Loucy (cell line): ENCODE data around the gene CDC40.
A peak's percentile ranks its signal among the peaks of the same experiment; 100 is the strongest.
"Not testable (repeated sequence)": the region's sequence is repeated elsewhere in the genome, so short reads cannot be mapped to it uniquely, and the experiment has no call there.

ENCODE experiments used
- H2AFZ ChIP-seq: fragments of 200-600 bp; sonication (generic); 2 replicates; pipeline ENCODE4 v1.6.0; 2016; ENCODE audit warnings: antibody characterized with exemption, mild to moderate bottlenecking, low read length, moderate library complexity
- H3F3A ChIP-seq: fragments of 200-600 bp; 2 replicates; pipeline ENCODE4 v1.6.0; 2016; ENCODE audit warnings: antibody characterized with exemption, low read depth, mild to moderate bottlenecking
- H3K27me3 ChIP-seq: fragments of 200-600 bp; sonication (generic); 2 replicates; pipeline ENCODE4 v1.6.1; 2014; ENCODE audit warnings: low read length, mild to moderate bottlenecking; ENCODE audit not compliant: insufficient read depth, poor library complexity, severe bottlenecking
- H3K36me3 ChIP-seq: fragments of 200-600 bp; sonication (generic); 2 replicates; pipeline ENCODE4 v1.6.1; 2016; ENCODE audit warnings: low read length; ENCODE audit not compliant: insufficient read depth
- H3K4me1 ChIP-seq: fragments of 200-600 bp; sonication (generic); 2 replicates; pipeline ENCODE4 v1.5.1; 2014; ENCODE audit warnings: low read length, mild to moderate bottlenecking; ENCODE audit not compliant: insufficient read depth, poor library complexity, severe bottlenecking
- H3K4me2 ChIP-seq: fragments of 200-600 bp; sonication (generic); 2 replicates; pipeline ENCODE4 v1.6.0; 2014; ENCODE audit warnings: antibody characterized with exemption, low read length, low read depth, mild to moderate bottlenecking; ENCODE audit not compliant: poor library complexity, severe bottlenecking
- H3K4me3 ChIP-seq: fragments of 200-600 bp; sonication (generic); 2 replicates; pipeline ENCODE4 v1.5.1; 2014; ENCODE audit warnings: low read length, mild to moderate bottlenecking, mixed read lengths; ENCODE audit not compliant: poor library complexity, severe bottlenecking
- H3K79me2 ChIP-seq: fragments of 200-600 bp; sonication (generic); 2 replicates; pipeline ENCODE4 v1.6.1; 2014; ENCODE audit warnings: low read length; ENCODE audit not compliant: insufficient read depth
- H3K9ac ChIP-seq: fragments of 200-600 bp; sonication (generic); 2 replicates; pipeline ENCODE4 v1.6.0; 2014; ENCODE audit warnings: mild to moderate bottlenecking, low read depth, low read length, moderate library complexity; ENCODE audit not compliant: poor library complexity, severe bottlenecking
- H3K9me2 ChIP-seq: fragments of 200-600 bp; sonication (generic); replicated peaks from 2 replicates; pipeline ENCODE4 v1.6.1; 2016; ENCODE audit warnings: low read depth, low read length, mixed read lengths
- H3K9me3 ChIP-seq: fragments of 200-600 bp; sonication (generic); 2 replicates; pipeline ENCODE4 v1.6.1; 2014; ENCODE audit warnings: mild to moderate bottlenecking, antibody characterized with exemption, low read length, low read depth; ENCODE audit not compliant: insufficient read depth
- H4K20me1 ChIP-seq: fragments of 200-600 bp; sonication (generic); 2 replicates; pipeline ENCODE4 v1.6.0; 2014; ENCODE audit warnings: antibody characterized with exemption, low read length, mild to moderate bottlenecking; ENCODE audit not compliant: insufficient read depth, poor library complexity, severe bottlenecking
- EZH2phosphoT487 ChIP-seq: fragments of 200-600 bp; IDR thresholded peaks from 2 replicates; pipeline ENCODE4 v1.6.1; 2018; ENCODE audit warnings: antibody characterized with exemption, mild to moderate bottlenecking, moderate library complexity, borderline replicate concordance
- TF ChIP-seq, protein P1 (sequence below): fragments of 200-600 bp; sonication (generic); conservative IDR thresholded peaks from 2 replicates; pipeline ENCODE4 v1.5.1; 2014; ENCODE audit warnings: mild to moderate bottlenecking, antibody characterized with exemption, low read length

Gene CDC40

DNA sequence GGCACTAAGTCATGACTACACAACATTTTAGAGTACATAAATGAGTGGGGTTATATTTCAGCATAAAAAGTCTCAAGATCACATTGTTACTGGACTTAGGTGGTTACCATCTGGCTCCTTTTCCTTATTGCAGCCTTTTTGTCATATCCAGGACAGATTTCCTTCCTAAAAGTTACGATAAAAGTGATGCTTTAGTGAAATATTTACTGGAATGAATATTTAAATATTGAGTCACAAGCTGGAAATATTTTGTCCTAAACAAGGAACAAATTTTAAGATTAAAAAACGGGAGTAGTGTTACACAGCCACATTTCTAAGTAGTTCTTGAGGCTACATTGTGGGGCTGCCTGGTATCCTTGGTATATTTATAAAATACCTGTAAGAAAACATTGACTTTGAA is 52.2 kb downstream of the CDC40 start:
- H3F3A ChIP-seq = peaks cover 6% of the 10 kb centered on the region; the same call in 1 of the 2 replicates
- H3K36me3 ChIP-seq = peaks cover 28% of the 10 kb centered on the region; the same call in 1 of the 2 replicates
- H3K9ac ChIP-seq = no peak overlapping the region
- H3K4me3 ChIP-seq = no peak overlapping the region
- no peaks in the 10 kb centered on the region for H4K20me1 ChIP-seq
- H3K79me2 ChIP-seq = no peaks in the 10 kb centered on the region
- peaks cover 6% of the 10 kb centered on the region for H3K4me1 ChIP-seq
- no peak overlapping the region for H2AFZ ChIP-seq
- no peaks in the 10 kb centered on the region for H3K27me3 ChIP-seq
- no peak for TF ChIP-seq EZH2phosphoT487
- TF ChIP-seq, protein P1, sequence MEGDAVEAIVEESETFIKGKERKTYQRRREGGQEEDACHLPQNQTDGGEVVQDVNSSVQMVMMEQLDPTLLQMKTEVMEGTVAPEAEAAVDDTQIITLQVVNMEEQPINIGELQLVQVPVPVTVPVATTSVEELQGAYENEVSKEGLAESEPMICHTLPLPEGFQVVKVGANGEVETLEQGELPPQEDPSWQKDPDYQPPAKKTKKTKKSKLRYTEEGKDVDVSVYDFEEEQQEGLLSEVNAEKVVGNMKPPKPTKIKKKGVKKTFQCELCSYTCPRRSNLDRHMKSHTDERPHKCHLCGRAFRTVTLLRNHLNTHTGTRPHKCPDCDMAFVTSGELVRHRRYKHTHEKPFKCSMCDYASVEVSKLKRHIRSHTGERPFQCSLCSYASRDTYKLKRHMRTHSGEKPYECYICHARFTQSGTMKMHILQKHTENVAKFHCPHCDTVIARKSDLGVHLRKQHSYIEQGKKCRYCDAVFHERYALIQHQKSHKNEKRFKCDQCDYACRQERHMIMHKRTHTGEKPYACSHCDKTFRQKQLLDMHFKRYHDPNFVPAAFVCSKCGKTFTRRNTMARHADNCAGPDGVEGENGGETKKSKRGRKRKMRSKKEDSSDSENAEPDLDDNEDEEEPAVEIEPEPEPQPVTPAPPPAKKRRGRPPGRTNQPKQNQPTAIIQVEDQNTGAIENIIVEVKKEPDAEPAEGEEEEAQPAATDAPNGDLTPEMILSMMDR = no peak
- H3K9me2 ChIP-seq = no peaks in the 10 kb centered on the region
- no peak overlapping the region for H3K4me2 ChIP-seq
- H3K9me3 ChIP-seq = no peaks in the 10 kb centered on the region; the same call in 1 of the 2 replicates

DNA sequence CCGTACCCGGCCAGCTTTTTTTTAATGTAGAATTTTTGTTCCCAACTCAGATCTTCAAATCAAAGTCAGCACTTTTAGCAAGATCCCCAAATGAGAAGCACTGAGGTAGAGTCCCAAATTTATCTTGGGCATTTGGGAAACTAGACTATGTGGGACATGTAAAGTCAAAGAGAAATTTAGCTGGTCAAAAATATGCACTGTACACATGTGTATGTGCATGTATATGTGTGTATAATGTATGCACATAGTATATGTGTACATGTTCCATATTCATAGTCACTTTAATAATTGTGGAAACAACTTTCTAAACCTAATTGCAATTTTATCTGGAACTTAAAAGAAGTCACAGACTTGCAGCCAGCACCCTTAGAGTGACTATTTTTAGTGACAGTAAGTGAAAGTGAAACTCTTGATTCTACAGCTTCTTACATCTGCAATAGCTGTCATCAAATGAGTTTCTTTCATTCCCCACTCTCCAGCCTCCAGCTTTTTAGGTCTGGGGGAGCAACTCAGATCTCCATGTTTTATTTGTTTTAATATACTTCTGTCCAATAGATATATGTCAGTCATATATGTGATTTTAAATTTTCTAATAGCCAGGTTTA is 53.6 kb downstream of the CDC40 start:
- peak overlapping the region; percentile 45 for H3K4me3 ChIP-seq
- H3K9me2 ChIP-seq = no peaks in the 10 kb centered on the region
- peak overlapping the region; percentile 49 for H3K4me2 ChIP-seq
- TF ChIP-seq EZH2phosphoT487 = no peak
- TF ChIP-seq, protein P1 = no peak
- peaks cover 19% of the 10 kb centered on the region; the same call in 1 of the 2 replicates for H3K36me3 ChIP-seq
- no peaks in the 10 kb centered on the region for H3K79me2 ChIP-seq
- no peak overlapping the region for H2AFZ ChIP-seq
- H3K9me3 ChIP-seq = no peaks in the 10 kb centered on the region; the same call in 1 of the 2 replicates
- peak overlapping the region; percentile 8 for H3K9ac ChIP-seq
- peaks cover 6% of the 10 kb centered on the region; the same call in 1 of the 2 replicates for H3F3A ChIP-seq
- peaks cover 6% of the 10 kb centered on the region for H3K4me1 ChIP-seq
- no peaks in the 10 kb centered on the region for H4K20me1 ChIP-seq
- H3K27me3 ChIP-seq = no peaks in the 10 kb centered on the region

DNA sequence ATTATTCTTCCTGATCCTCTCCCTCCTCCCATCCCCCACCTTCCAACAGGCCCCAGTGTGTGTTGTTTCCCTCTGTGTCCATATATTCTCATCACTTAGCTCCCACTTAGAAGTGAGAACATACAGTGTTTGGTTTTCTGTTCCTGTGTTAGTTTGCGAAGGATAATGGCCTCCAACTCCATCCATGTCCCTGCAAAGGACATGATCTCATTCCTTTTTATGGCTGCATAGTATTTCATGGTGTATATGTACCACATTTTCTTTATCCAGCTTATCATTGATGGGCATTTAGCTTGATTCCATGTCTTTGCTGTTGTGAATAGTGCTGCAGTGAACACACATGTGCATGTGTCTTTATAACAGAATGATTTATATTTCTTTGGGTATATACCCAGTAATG is 55.8 kb downstream of the CDC40 start:
- H3F3A ChIP-seq, H2AFZ ChIP-seq, H3K4me2 ChIP-seq, H3K36me3 ChIP-seq, H3K9me2 ChIP-seq, H3K4me3 ChIP-seq, H3K79me2 ChIP-seq, H3K4me1 ChIP-seq, H3K9me3 ChIP-seq, H3K27me3 ChIP-seq, H4K20me1 ChIP-seq, H3K9ac ChIP-seq: not testable (repeated sequence)
